Measurements from ENCODE around the gene WNT5B.
"Not testable (repeated sequence)": the region's sequence is repeated elsewhere in the genome, so short reads cannot be mapped to it uniquely, and the experiment has no call there.

Gene WNT5B

GRCh38 chr12:1602706-1603105 lies 26.3 kb upstream of the WNT5B start:
- DNase-seq, result not testable (repeated sequence)

- peak in 2 of 3 donors; percentile 47 to 53 for DNase-seq
Observed at GRCh38 chr12:1603269-1603993, 25.6 kb upstream of the WNT5B start.

GRCh38 chr12:1604464-1604863 lies 24.6 kb upstream of the WNT5B start:
- DNase-seq, result no peak

GRCh38 chr12:1605129-1606020 lies 23.7 kb upstream of the WNT5B start:
- peak; percentile 83 to 86 (median 84) for DNase-seq

GRCh38 chr12:1606021-1606622 lies 22.9 kb upstream of the WNT5B start:
- peak; percentile 97 to 98 (median 98) for DNase-seq

GRCh38 chr12:1607940-1608712 lies 20.9 kb upstream of the WNT5B start:
- DNase-seq, result peak; percentile 43 to 72 (median 66)

GRCh38 chr12:1608713-1609119 lies 20.3 kb upstream of the WNT5B start:
- DNase-seq, result peak; percentile 64 to 83 (median 82)

- DNase-seq, result no peak
Observed at GRCh38 chr12:1610072-1610643, 18.9 kb upstream of the WNT5B start.

GRCh38 chr12:1611803-1612572 lies 17.0 kb upstream of the WNT5B start:
- no peak for DNase-seq

GRCh38 chr12:1613860-1614259 lies 15.2 kb upstream of the WNT5B start:
- no peak for DNase-seq

- DNase-seq, result no peak
Observed at GRCh38 chr12:1614360-1614759, 14.7 kb upstream of the WNT5B start.

GRCh38 chr12:1616233-1617066 lies 12.6 kb upstream of the WNT5B start:
- DNase-seq, result peak; percentile 74 to 81 (median 79)

GRCh38 chr12:1618489-1618888 lies 10.5 kb upstream of the WNT5B start:
- DNase-seq, result peak in 2 of 3 donors; percentile 22 to 33

- DNase-seq, result no peak
Observed at GRCh38 chr12:1619159-1619558, 9.9 kb upstream of the WNT5B start.

- DNase-seq, result peak; percentile 83 to 86 (median 83)
Observed at GRCh38 chr12:1619587-1619986, 9.4 kb upstream of the WNT5B start.

- DNase-seq, result no peak
Observed at GRCh38 chr12:1620092-1620491, 8.9 kb upstream of the WNT5B start.

GRCh38 chr12:1622406-1622805 lies 6.6 kb upstream of the WNT5B start:
- DNase-seq, result peak; percentile 69 to 74 (median 73)

- no peak for DNase-seq
Observed at GRCh38 chr12:1629338-1630132, 504 bp downstream of the WNT5B start.

GRCh38 chr12:1630133-1630826 lies 1.2 kb downstream of the WNT5B start:
- DNase-seq, result peak; percentile 31 to 62 (median 39)
